ENCODE measurements around the gene MYO15B.

Gene MYO15B

GRCh38 chr17:75623386-75623785 lies 35.8 kb downstream of the MYO15B start:
- TF ChIP-seq, protein P1, sequence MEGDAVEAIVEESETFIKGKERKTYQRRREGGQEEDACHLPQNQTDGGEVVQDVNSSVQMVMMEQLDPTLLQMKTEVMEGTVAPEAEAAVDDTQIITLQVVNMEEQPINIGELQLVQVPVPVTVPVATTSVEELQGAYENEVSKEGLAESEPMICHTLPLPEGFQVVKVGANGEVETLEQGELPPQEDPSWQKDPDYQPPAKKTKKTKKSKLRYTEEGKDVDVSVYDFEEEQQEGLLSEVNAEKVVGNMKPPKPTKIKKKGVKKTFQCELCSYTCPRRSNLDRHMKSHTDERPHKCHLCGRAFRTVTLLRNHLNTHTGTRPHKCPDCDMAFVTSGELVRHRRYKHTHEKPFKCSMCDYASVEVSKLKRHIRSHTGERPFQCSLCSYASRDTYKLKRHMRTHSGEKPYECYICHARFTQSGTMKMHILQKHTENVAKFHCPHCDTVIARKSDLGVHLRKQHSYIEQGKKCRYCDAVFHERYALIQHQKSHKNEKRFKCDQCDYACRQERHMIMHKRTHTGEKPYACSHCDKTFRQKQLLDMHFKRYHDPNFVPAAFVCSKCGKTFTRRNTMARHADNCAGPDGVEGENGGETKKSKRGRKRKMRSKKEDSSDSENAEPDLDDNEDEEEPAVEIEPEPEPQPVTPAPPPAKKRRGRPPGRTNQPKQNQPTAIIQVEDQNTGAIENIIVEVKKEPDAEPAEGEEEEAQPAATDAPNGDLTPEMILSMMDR (IDR thresholded peaks at IDR 0.05; ENCODE audit: control insufficient read depth, insufficient read depth, low read depth, low read length, missing control alignments) = no peak
- no peak for DNase-seq (ENCODE audit: low read depth)
- H3K4me3 ChIP-seq (ENCODE audit: control insufficient read depth, low read depth, low read length) = no peak overlapping the region

DNA sequence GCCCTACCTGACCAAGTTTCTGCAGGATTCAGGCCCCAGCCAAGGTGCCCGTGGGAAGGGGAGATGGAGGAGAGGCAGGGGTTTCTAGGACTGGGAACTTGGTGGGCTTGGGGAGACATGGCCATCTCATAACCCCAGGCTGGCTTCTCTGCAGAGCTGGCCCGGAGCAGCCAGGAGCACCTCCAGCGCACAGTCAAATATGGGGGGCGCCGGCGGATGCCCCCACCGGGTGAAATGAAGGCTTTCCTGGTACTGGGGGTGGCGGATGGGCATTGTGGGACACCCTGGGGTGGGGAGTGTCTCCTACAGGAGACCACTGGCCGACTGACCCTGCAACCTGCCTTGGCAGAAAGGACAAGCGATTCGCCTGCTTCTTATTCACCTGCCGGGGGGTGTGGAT lies 36.4 kb downstream of the MYO15B start:
- TF ChIP-seq, protein P1 (IDR thresholded peaks at IDR 0.05; ENCODE audit: control insufficient read depth, insufficient read depth, low read depth, low read length, missing control alignments) = no peak
- no peak overlapping the region for H3K4me3 ChIP-seq (ENCODE audit: control insufficient read depth, low read depth, low read length)
- DNase-seq (ENCODE audit: low read depth) = no peak

GRCh38 chr17:75624714-75625345 lies 37.2 kb downstream of the MYO15B start:
- no peak for DNase-seq (ENCODE audit: low read depth)
- H3K4me3 ChIP-seq (ENCODE audit: control insufficient read depth, low read depth, low read length) = no peak overlapping the region
- TF ChIP-seq, protein P1 (IDR thresholded peaks at IDR 0.05; ENCODE audit: control insufficient read depth, insufficient read depth, low read depth, low read length, missing control alignments) = no peak

GRCh38 chr17:75625813-75626486 lies 38.4 kb downstream of the MYO15B start:
- H3K4me3 ChIP-seq (ENCODE audit: control insufficient read depth, low read depth, low read length) = no peak overlapping the region
- TF ChIP-seq, protein P1 (IDR thresholded peaks at IDR 0.05; ENCODE audit: control insufficient read depth, insufficient read depth, low read depth, low read length, missing control alignments) = peak; percentile 75
- DNase-seq (ENCODE audit: low read depth) = no peak

DNA sequence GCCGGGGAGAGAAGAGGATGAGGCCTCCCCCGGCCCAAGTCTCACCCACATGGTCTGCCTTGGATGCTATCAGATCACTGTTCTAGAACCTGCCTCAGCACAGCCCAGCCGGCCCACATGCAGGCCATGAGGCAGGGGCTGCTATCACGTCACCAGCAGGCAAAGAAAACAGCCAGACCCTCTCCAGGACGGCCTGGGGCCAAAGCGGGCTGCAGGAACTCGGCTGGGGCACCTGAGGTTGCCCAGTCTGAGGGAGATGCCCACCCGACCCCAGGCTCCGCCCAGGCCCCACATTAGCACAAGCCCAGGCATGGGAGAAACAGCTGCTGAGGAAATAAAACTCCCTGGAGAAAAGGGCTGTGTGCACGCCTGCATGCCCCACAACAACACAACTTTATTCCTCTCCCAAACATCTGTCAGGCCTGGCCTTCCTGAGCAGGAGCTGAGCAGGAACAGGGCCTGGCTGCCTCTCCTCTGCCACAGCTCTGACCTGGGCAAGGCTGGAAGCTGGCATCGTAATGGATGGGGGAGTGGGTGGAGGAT lies 39.0 kb downstream of the MYO15B start:
- H3K4me3 ChIP-seq (ENCODE audit: control insufficient read depth, low read depth, low read length) = no peak overlapping the region
- no peak for DNase-seq (ENCODE audit: low read depth)
- TF ChIP-seq, protein P1 (IDR thresholded peaks at IDR 0.05; ENCODE audit: control insufficient read depth, insufficient read depth, low read depth, low read length, missing control alignments) = no peak

- no peak overlapping the region for H3K4me3 ChIP-seq (ENCODE audit: control insufficient read depth, low read depth, low read length)
- DNase-seq (ENCODE audit: low read depth) = no peak
- TF ChIP-seq, protein P1 (IDR thresholded peaks at IDR 0.05; ENCODE audit: control insufficient read depth, insufficient read depth, low read depth, low read length, missing control alignments) = no peak
Measured at GRCh38 chr17:75627094-75627493, 39.5 kb downstream of the MYO15B start.

Data from AG09309 (cell line).